ENCODE results near the gene C1QTNF1.

C1QTNF1 gene

DNA sequence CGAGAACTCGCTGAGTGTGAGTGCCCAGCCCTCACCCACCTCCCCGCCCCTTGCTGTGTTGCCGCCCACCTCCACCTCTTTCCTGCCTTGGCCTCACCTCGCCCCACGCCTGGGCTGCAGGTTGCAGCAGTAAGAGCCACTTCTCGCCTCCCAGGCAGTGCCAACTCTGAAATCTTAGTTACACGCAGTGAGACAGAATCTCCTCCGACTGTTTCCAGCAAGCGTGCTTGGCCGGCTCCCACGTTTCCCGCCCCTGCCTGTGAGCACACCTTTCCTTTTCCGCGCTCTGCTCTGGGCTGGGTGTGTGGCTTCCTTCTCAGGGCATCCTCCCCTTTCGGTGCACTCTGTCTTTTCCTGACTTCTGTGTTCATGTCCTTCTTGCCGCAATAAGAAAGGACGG is 56.4 kb downstream of the C1QTNF1 start:
- DNase-seq (ENCODE audit: low read depth) = no peak
- no peak overlapping the region for H3K4me3 ChIP-seq (ENCODE audit: low read depth, low read length)
- TF ChIP-seq, protein P1, sequence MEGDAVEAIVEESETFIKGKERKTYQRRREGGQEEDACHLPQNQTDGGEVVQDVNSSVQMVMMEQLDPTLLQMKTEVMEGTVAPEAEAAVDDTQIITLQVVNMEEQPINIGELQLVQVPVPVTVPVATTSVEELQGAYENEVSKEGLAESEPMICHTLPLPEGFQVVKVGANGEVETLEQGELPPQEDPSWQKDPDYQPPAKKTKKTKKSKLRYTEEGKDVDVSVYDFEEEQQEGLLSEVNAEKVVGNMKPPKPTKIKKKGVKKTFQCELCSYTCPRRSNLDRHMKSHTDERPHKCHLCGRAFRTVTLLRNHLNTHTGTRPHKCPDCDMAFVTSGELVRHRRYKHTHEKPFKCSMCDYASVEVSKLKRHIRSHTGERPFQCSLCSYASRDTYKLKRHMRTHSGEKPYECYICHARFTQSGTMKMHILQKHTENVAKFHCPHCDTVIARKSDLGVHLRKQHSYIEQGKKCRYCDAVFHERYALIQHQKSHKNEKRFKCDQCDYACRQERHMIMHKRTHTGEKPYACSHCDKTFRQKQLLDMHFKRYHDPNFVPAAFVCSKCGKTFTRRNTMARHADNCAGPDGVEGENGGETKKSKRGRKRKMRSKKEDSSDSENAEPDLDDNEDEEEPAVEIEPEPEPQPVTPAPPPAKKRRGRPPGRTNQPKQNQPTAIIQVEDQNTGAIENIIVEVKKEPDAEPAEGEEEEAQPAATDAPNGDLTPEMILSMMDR (IDR thresholded peaks at IDR 0.05; ENCODE audit: control insufficient read depth, extremely low read depth, insufficient read depth) = no peak

DNA sequence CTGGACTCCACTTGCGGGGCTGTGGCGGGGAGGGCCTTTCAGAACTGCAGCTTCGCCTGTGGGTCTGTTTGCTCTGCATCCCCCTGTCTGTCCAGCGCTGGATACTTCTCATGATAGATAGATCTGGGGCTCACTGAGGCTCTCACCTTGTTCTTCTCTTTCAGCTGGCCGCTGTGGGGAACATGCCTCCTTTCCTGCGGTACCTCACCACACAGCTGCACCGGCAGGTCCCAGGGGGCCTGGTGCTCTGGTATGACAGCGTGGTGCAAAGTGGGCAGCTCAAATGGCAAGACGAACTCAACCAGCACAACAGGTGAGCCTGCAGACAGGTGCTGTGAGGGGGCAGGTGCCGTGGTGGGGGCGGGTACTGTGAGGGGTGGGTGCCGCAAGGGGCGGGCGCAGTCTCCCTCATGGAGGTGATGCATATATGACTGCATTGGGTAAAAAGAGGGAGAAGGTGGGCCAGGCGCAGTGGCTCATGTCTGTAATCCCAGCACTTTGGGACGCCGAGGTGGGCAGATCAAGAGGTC is 56.9 kb downstream of the C1QTNF1 start:
- DNase-seq (ENCODE audit: low read depth) = no peak
- TF ChIP-seq, protein P1 (IDR thresholded peaks at IDR 0.05; ENCODE audit: control insufficient read depth, extremely low read depth, insufficient read depth) = no peak
- H3K4me3 ChIP-seq (ENCODE audit: low read depth, low read length) = no peak overlapping the region

DNA sequence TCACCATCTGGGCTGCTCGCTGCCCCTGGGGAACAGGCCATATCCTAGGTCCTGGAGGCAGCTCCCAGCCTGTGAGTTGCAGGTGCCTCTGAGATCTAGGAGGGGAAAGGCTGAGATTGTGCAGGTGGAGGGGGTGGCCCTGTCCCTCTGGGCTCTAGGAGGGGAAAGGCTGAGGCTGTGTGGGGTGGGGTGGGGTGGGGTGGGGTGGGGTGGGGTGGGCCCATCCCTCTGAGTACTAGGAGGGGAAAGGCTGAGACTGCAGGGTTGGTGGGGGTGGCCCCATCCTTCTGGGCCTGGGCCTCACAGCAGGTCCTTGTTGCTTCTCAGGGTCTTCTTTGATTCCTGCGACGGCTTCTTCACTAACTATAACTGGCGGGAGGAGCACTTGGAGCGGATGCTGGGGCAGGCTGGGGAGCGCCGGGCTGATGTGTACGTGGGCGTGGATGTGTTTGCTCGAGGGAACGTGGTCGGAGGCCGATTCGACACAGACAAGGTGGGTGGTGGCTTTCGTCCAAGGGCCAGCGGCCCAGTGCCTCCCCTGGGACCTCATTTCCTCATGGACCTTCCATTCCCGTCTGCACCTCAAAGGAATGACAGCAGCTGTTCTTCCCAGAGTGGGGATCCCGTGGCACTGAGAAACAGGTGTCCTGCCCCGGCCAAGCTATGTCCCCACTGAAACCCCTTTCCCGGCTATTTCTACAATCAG is 57.8 kb downstream of the C1QTNF1 start:
- no peak for DNase-seq (ENCODE audit: low read depth)
- H3K4me3 ChIP-seq (ENCODE audit: low read depth, low read length) = no peak overlapping the region
- TF ChIP-seq, protein P1 (IDR thresholded peaks at IDR 0.05; ENCODE audit: control insufficient read depth, extremely low read depth, insufficient read depth) = no peak

- TF ChIP-seq, protein P1 (IDR thresholded peaks at IDR 0.05; ENCODE audit: control insufficient read depth, extremely low read depth, insufficient read depth) = peak; percentile 93
- no peak for DNase-seq (ENCODE audit: low read depth)
- no peak overlapping the region for H3K4me3 ChIP-seq (ENCODE audit: low read depth, low read length)
These were observed 58.6 kb downstream of the C1QTNF1 start for GRCh38 chr17:79082311-79083190.

DNA sequence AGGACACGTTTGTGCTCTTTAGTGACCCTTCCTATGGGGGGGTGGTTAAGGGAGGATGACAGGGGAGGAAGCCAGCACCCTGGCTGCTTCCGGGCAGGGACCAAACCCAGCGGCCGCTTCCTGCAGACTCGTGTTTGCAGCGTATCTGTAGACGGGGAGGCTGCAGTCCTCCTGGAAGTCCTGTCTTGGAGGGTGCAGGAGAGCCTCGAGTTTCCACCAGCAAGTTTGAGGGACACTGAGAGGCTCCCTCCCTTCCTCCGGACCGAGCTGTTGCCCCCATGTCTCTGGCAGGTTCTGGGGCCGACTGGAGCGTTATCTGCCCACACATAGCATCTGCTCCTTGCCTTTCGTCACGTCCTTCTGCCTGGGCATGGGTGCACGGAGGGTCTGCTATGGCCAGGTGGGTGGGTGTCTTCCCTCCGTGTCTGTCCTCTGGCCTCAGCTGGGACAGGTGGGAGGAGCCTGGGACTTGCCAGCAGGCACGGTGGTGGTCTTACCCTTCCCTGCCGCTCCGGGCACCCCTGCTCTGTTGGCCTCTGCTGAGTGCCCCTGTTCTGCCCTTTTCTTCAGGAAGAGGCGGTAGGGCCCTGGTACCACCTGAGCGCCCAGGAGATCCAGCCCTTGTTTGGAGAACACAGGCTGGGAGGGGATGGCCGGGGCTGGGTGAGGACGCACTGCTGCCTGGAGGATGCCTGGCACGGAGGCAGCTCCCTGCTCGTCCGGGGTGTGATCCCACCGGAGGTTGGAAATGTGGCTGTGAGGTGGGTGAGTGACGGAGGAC is 59.4 kb downstream of the C1QTNF1 start:
- H3K4me3 ChIP-seq (ENCODE audit: low read depth, low read length) = no peak overlapping the region
- no peak for DNase-seq (ENCODE audit: low read depth)
- TF ChIP-seq, protein P1 (IDR thresholded peaks at IDR 0.05; ENCODE audit: control insufficient read depth, extremely low read depth, insufficient read depth) = no peak

- TF ChIP-seq, protein P1 (IDR thresholded peaks at IDR 0.05; ENCODE audit: control insufficient read depth, extremely low read depth, insufficient read depth) = no peak
- no peak overlapping the region for H3K4me3 ChIP-seq (ENCODE audit: low read depth, low read length)
- no peak for DNase-seq (ENCODE audit: low read depth)
These were observed 60.6 kb downstream of the C1QTNF1 start for GRCh38 chr17:79084291-79085153.

All from LNCaP clone FGC (cell line).